Activated CD4-positive, CD25-positive, alpha-beta regulatory T cell treated with anti-CD3 and anti-CD28 coated beads, Interleukin-2, amount 50 U/mL, for 24 hours (primary cell): ENCODE results near the gene LRRC41.
"Not testable (repeated sequence)": the region's sequence is repeated elsewhere in the genome, so short reads cannot be mapped to it uniquely, and the experiment has no call there.

Source experiments
- ATAC-seq, 2 donors: fragments of 150-1000 bp; cut with Tn5 transposase; one replicate each; pipeline ENCODE4 v1.10.0; 2021; ENCODE audit warnings: mild to moderate bottlenecking in 1 of 2, moderate library complexity in 1 of 2

Gene LRRC41

GRCh38 chr1:46303038-46303871 is at the start of gene LRRC41, which contains the start of gene UQCRH:
Gene LRRC41 (minus strand): TSS chr1:46303616. CDS start chr1:46303322, 294 bp downstream.
Gene UQCRH (plus strand): TSS chr1:46303698. CDS start chr1:46303767, 69 bp downstream.
- ATAC-seq, result peak; percentile 87 to 88

GRCh38 chr1:46352363-46352762 is 48.9 kb upstream of the LRRC41 start:
- no peak for ATAC-seq

GRCh38 chr1:46345281-46345680 is 41.9 kb upstream of the LRRC41 start:
- no peak for ATAC-seq

- no peak for ATAC-seq
Measured at GRCh38 chr1:46344481-46344880, 41.1 kb upstream of the LRRC41 start.

- no peak for ATAC-seq
Measured at GRCh38 chr1:46343705-46344104, 40.3 kb upstream of the LRRC41 start.

GRCh38 chr1:46343351-46343695 is 39.9 kb upstream of the LRRC41 start:
- no peak for ATAC-seq

- no peak for ATAC-seq
Measured at GRCh38 chr1:46342677-46343350, 39.4 kb upstream of the LRRC41 start.

- no peak for ATAC-seq
Measured at GRCh38 chr1:46342084-46342656, 38.8 kb upstream of the LRRC41 start.

GRCh38 chr1:46341222-46342083 is 38.0 kb upstream of the LRRC41 start:
- no peak for ATAC-seq

- peak; percentile 89 to 91 for ATAC-seq
Measured at GRCh38 chr1:46340404-46341221, 37.2 kb upstream of the LRRC41 start, which contains the start of gene NSUN4. Gene NSUN4 (plus strand): TSS chr1:46340807. CDS start chr1:46340827, 20 bp downstream.

GRCh38 chr1:46337409-46337808 is 34.0 kb upstream of the LRRC41 start:
- ATAC-seq, result not testable (repeated sequence)

- no peak for ATAC-seq
Measured at GRCh38 chr1:46335081-46335480, 31.7 kb upstream of the LRRC41 start.

GRCh38 chr1:46334030-46334384 is 30.6 kb upstream of the LRRC41 start:
- no peak for ATAC-seq

- ATAC-seq, result no peak
Measured at GRCh38 chr1:46333300-46334029, 30.0 kb upstream of the LRRC41 start.

GRCh38 chr1:46331786-46332540 is 28.5 kb upstream of the LRRC41 start:
- not testable (repeated sequence) for ATAC-seq

- ATAC-seq, result not testable (repeated sequence)
Measured at GRCh38 chr1:46330381-46330780, 27.0 kb upstream of the LRRC41 start.

GRCh38 chr1:46329807-46330206 is 26.4 kb upstream of the LRRC41 start:
- ATAC-seq, result not testable (repeated sequence)

GRCh38 chr1:46328182-46328581 is 24.8 kb upstream of the LRRC41 start:
- not testable (repeated sequence) for ATAC-seq

GRCh38 chr1:46325285-46326076 is 22.1 kb upstream of the LRRC41 start:
- ATAC-seq, result not testable (repeated sequence)
